GM23338 (cell line): Measurements from ENCODE around the gene SFRP5. TPM values are rescaled to one million over a fixed set of nuclear protein-coding genes. Genes with fewer than 3 reads are reported as not detected.

Source experiments
- ATAC-seq: fragments of 200-7000 bp; cut with Tn5 transposase; 3 replicates; pipeline ENCODE4 v1.9.1; 2020
- DNase-seq: peaks from one replicate; pipeline ENCODE4 v3.0.0-alpha.2; 2015; ENCODE audit warnings: low spot score
- H2AFZ ChIP-seq: fragments of 200-600 bp; sonication (generic); 2 replicates; pipeline ENCODE4 v1.8.0; 2016; ENCODE audit warnings: antibody characterized with exemption, mild to moderate bottlenecking, moderate library complexity
- H3F3A ChIP-seq: fragments of 200-600 bp; sonication (generic); replicated peaks from 2 replicates; pipeline ENCODE4 v1.8.0; 2017; ENCODE audit warnings: antibody characterized with exemption, mixed run types, low read depth
- H3K27ac ChIP-seq: fragments of 200-600 bp; sonication (generic); 2 replicates; pipeline ENCODE4 v1.6.1; 2016; ENCODE audit warnings: low read depth
- H3K27me3 ChIP-seq: fragments of 200-600 bp; sonication (generic); 2 replicates; pipeline ENCODE4 v1.8.0; 2016; ENCODE audit warnings: mild to moderate bottlenecking, mixed run types, moderate library complexity; ENCODE audit not compliant: insufficient read depth
- H3K36me3 ChIP-seq: fragments of 200-600 bp; sonication (generic); 2 replicates; pipeline ENCODE4 v1.8.0; 2016; ENCODE audit warnings: mild to moderate bottlenecking; ENCODE audit not compliant: insufficient read depth
- H3K4me1 ChIP-seq: fragments of 200-600 bp; sonication (generic); 2 replicates; pipeline ENCODE4 v1.8.0; 2016; ENCODE audit warnings: mild to moderate bottlenecking, moderate library complexity; ENCODE audit not compliant: insufficient read depth
- H3K4me2 ChIP-seq: fragments of 200-600 bp; sonication (generic); 2 replicates; pipeline ENCODE4 v1.7.1; 2017; ENCODE audit warnings: mixed run types
- H3K4me3 ChIP-seq: fragments of 200-600 bp; sonication (generic); 2 replicates; pipeline ENCODE4 v1.6.1; 2016; ENCODE audit warnings: mixed run types
- H3K79me2 ChIP-seq: fragments of 200-600 bp; sonication (generic); replicated peaks from 2 replicates; pipeline ENCODE4 v1.8.0; 2017; ENCODE audit warnings: mild to moderate bottlenecking; ENCODE audit not compliant: insufficient read depth
- H3K9me2 ChIP-seq: fragments of 200-600 bp; sonication (generic); 2 replicates; pipeline ENCODE4 v1.8.0; 2017; ENCODE audit not compliant: insufficient read depth
- H4K20me1 ChIP-seq: fragments of 200-600 bp; sonication (generic); replicated peaks from 2 replicates; pipeline ENCODE4 v1.8.0; 2017; ENCODE audit warnings: mild to moderate bottlenecking; ENCODE audit not compliant: insufficient read depth
- H3K27ac Mint-ChIP-seq: 2 replicates; pipeline ENCODE4 v1.8.0; 2020; ENCODE audit warnings: inconsistent platforms, mild to moderate bottlenecking, moderate library complexity, mixed read lengths
- H3K27me3 Mint-ChIP-seq: 3 replicates; pipeline ENCODE4 v1.8.0; 2022; ENCODE audit warnings: low read depth, mild to moderate bottlenecking, moderate library complexity, mixed read lengths, inconsistent platforms; ENCODE audit not compliant: insufficient read depth, poor library complexity
- H3K36me3 Mint-ChIP-seq: 3 replicates; pipeline ENCODE4 v1.8.0; 2021; ENCODE audit warnings: low read depth, mild to moderate bottlenecking, inconsistent platforms, moderate library complexity, mixed read lengths
- H3K4me1 Mint-ChIP-seq: 3 replicates; pipeline ENCODE4 v1.8.0; 2020; ENCODE audit warnings: mild to moderate bottlenecking, inconsistent platforms, mixed read lengths
- H3K4me3 Mint-ChIP-seq: 3 replicates; pipeline ENCODE4 v1.8.0; 2021; ENCODE audit warnings: moderate library complexity, mild to moderate bottlenecking, inconsistent platforms, mixed read lengths
- H3K9me3 Mint-ChIP-seq: 3 replicates; pipeline ENCODE4 v1.8.0; 2020; ENCODE audit warnings: moderate library complexity, mild to moderate bottlenecking, inconsistent platforms, mixed read lengths
- CREB1 ChIP-seq: fragments of 250-450 bp; sonication (Bioruptor Pico); IDR thresholded peaks from 2 replicates; pipeline ENCODE4 v1.5.0; 2020; ENCODE audit warnings: low read depth, mild to moderate bottlenecking, moderate library complexity
- CTCF ChIP-seq, 2 experiments: fragments of 200-600 bp in 1 of 2; sonication (generic) in 1 of 2; conservative IDR thresholded peaks; 2 replicates each; pipeline versions ENCODE4 v1.5.1 to v1.6.1; 2016 to 2017; ENCODE audit warnings: antibody characterized with exemption in 2 of 2, low read depth in 2 of 2, mild to moderate bottlenecking in 2 of 2, moderate library complexity in 1 of 2
- EZH2 ChIP-seq: fragments of 200-600 bp; sonication (generic); IDR thresholded peaks from one replicate; pipeline ENCODE4 v1.8.0; 2017; ENCODE audit warnings: antibody characterized with exemption, mild to moderate bottlenecking, low read depth; ENCODE audit not compliant: unreplicated experiment
- EZH2phosphoT487 ChIP-seq: fragments of 200-600 bp; sonication (generic); IDR thresholded peaks from one replicate; pipeline ENCODE4 v1.8.1; 2018; ENCODE audit warnings: antibody characterized with exemption; ENCODE audit not compliant: unreplicated experiment
- JUNB ChIP-seq: IDR thresholded peaks from one replicate; pipeline ENCODE4 v1.6.1; 2016; ENCODE audit warnings: antibody characterized with exemption; ENCODE audit not compliant: unreplicated experiment
- NANOG ChIP-seq: IDR thresholded peaks from 2 replicates; pipeline ENCODE4 v1.6.1; 2016; ENCODE audit warnings: antibody characterized with exemption, borderline replicate concordance
- POLR2AphosphoS5 ChIP-seq: IDR thresholded peaks from 2 replicates; pipeline ENCODE4 v1.6.1; 2016; ENCODE audit warnings: antibody characterized with exemption, low read depth
- REST ChIP-seq: IDR thresholded peaks from one replicate; pipeline ENCODE4 v1.6.1; 2018; ENCODE audit warnings: antibody characterized with exemption; ENCODE audit not compliant: unreplicated experiment
- STAT1 ChIP-seq: IDR thresholded peaks from one replicate; pipeline ENCODE4 v1.6.1; 2016; ENCODE audit warnings: antibody characterized with exemption; ENCODE audit not compliant: unreplicated experiment
- ZNF114 ChIP-seq: fragments of 250-450 bp; sonication (Bioruptor Pico); IDR thresholded peaks from 2 replicates; pipeline ENCODE4 v1.5.0; 2020; ENCODE audit warnings: mild to moderate bottlenecking, moderate library complexity
- ZNF331 ChIP-seq: fragments of 250-450 bp; sonication (Bioruptor Pico); IDR thresholded peaks from 2 replicates; pipeline ENCODE4 v1.5.0; 2020; ENCODE audit warnings: low read depth, mild to moderate bottlenecking, moderate library complexity
- ZNF462 ChIP-seq: fragments of 250-450 bp; sonication (Bioruptor Pico); IDR thresholded peaks from 2 replicates; pipeline ENCODE4 v1.5.0; 2020; ENCODE audit warnings: mild to moderate bottlenecking, moderate library complexity
- polyA plus RNA-seq: library from polyadenylated mRNA; unstranded; fragments of >200 nt; fragmentation: Nextera tagmentation; extraction: Ambion mirVana; gene quantifications from 2 replicates; pipeline ENCODE4 v1.2.1, GENCODE V29; 2016
- total RNA-seq: library from RNA; depleted of rRNA; stranded (reverse); fragments of >200 nt; shearing (Covaris generic); gene quantifications from 2 replicates; pipeline ENCODE4 v1.2.3, GENCODE V29; 2014
- TF ChIP-seq, protein P1 (sequence below): IDR thresholded peaks from 2 replicates; pipeline ENCODE4 v1.6.1; 2016; ENCODE audit warnings: antibody characterized with exemption

Gene SFRP5
- total and polyA plus RNA-seq, 2 experiments from 2014 or later, result 2.4 to 3.5 TPM

- no peak overlapping the region for H3K4me3 Mint-ChIP-seq
Measured at GRCh38 chr10:97729014-97729413, 42.8 kb downstream of the SFRP5 start.

More at GRCh38 chr10:97729014-97729413, 42.8 kb downstream of the SFRP5 start:
- no peaks in the 10 kb centered on the region for H3K79me2 ChIP-seq
- DNase-seq (no peak), ATAC-seq (no peak)
- TF ChIP-seq JUNB, result no peak
- no peak for TF ChIP-seq NANOG
- TF ChIP-seq, protein P1, sequence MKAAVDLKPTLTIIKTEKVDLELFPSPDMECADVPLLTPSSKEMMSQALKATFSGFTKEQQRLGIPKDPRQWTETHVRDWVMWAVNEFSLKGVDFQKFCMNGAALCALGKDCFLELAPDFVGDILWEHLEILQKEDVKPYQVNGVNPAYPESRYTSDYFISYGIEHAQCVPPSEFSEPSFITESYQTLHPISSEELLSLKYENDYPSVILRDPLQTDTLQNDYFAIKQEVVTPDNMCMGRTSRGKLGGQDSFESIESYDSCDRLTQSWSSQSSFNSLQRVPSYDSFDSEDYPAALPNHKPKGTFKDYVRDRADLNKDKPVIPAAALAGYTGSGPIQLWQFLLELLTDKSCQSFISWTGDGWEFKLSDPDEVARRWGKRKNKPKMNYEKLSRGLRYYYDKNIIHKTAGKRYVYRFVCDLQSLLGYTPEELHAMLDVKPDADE, result no peak
- TF ChIP-seq STAT1, result no peak
- no peak for TF ChIP-seq ZNF114 (CRISPR knock-in tag)
- TF ChIP-seq EZH2phosphoT487, result no peak
- TF ChIP-seq CTCF (conservative IDR thresholded peaks at IDR 0.05; ENCODE audit: low read depth in 2 of 2), result no peak
- no peak for TF ChIP-seq EZH2
- TF ChIP-seq ZNF331 (CRISPR knock-in tag), result no peak
- no peak for TF ChIP-seq POLR2AphosphoS5
- no peak for TF ChIP-seq REST
- TF ChIP-seq CREB1 (CRISPR knock-in tag), result no peak
- TF ChIP-seq ZNF462 (CRISPR knock-in tag), result no peak
- H3F3A ChIP-seq, result 0 out of 2 replicates have a peak, but pooled peaks cover 2% of the 10 kb centered on the region
- H3K27me3 ChIP-seq, result 0 out of 2 replicates have a peak, but pooled peaks cover under 1% of the 10 kb centered on the region
- Mint-ChIP-seq H3K27ac (no peak overlapping the region), H3K36me3 (no peaks in the 10 kb centered on the region), H3K4me1 (peaks cover 5% of the 10 kb centered on the region; the same call in 2 of the 3 replicates), H3K27me3 (no peaks in the 10 kb centered on the region), H3K9me3 (peaks cover 3% of the 10 kb centered on the region; the same call in 1 of the 3 replicates)
- H2AFZ ChIP-seq, result no peak overlapping the region
- no peaks in the 10 kb centered on the region for H3K36me3 ChIP-seq
- H3K9me2 ChIP-seq, result no peaks in the 10 kb centered on the region
- H3K27ac ChIP-seq, result no peak overlapping the region
- no peak overlapping the region for H3K4me3 ChIP-seq
- no peaks in the 10 kb centered on the region for H3K4me1 ChIP-seq
- no peaks in the 10 kb centered on the region for H4K20me1 ChIP-seq
- H3K4me2 ChIP-seq, result no peak overlapping the region
